Nucleus accumbens (tissue), 56 donors: ENCODE results near the gene KRTAP5-11.
"Not testable (repeated sequence)": the region's sequence is repeated elsewhere in the genome, so short reads cannot be mapped to it uniquely, and the experiment has no call there.

Source experiments
- DNase-seq, 56 donors: peaks; one replicate each; lab custom pipeline; 2025; lab: John Stamatoyannopoulos, UW

Gene KRTAP5-11

DNA sequence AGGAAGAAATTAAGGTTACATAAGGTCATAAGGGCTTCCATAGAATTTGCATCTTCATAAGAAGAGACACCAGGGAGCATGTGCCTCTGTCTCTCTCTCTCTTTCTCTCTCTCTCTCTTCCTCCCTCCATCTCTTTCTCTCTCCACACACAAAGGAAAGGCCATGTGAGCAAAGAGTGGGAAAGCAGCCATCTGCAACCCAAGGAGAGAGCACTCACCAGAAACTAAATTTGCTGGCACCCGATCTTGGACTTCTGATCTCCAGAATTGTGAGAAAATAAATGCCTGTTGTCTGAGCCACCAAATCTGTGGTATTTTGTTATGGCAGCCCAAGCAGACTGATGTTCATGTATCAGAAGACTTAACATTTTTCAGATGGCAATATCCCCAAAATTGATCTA, 23.7 kb downstream of the KRTAP5-11 start:
- DNase-seq = peak in 8 of 56 donors; percentile 5 to 44 (median 10)

DNA sequence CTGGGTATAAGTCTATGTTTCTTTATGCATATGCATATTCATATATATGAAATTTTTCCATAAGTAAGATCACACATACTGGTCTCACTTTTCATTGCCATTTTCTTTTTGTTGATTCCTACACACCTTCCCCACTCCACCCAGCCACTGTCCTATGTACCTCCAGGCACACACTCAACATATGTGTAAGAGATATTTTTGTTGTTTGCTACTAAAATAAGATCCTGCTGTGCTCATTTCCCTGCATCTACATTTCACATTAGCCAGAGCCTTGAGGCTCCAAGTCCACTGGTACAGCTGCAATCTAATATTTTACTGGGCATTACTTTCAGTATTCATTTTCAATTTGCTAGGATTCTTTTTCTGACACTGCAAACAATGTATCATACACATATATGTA, 25.4 kb downstream of the KRTAP5-11 start:
- no peak for DNase-seq

DNA sequence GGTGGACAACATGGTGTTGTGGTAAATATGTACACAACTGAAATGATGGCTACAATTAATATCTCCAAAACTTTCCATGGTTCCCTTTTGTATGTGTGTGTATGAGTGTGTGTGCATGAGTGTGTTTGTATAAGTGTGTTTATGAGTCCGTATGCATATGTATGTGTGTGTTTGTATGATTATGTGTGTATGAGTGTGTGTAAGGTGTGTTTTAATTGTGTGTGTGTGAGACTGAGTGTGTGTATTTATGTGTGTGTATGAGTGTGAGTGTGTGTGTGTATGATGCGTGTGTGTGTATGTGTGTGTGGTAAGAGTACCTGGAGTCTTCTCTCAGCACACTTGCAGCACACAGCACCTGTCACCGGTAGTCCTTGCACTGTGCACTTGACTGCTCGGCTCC, 26.7 kb downstream of the KRTAP5-11 start:
- DNase-seq = no peak

DNA sequence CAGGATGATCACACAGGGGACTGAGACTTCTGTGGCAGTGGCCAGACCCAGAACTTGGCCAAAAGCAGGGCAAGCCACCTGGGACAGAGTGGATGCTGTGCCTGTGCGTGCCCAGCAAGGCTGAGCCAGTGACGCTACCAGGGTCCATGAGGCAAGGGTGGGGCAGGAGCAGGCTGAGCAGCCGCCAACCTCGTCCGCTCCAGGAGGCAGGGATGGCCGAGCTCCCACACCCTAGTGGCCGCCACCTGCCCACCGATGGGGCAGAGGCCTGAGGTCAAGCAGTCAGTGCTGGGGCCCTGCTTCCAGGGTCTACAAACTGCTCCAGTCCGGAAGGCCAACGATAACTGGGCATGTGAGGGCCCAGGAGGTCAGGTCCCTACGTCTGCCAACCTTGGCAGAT, 27.2 kb downstream of the KRTAP5-11 start:
- no peak for DNase-seq

DNA sequence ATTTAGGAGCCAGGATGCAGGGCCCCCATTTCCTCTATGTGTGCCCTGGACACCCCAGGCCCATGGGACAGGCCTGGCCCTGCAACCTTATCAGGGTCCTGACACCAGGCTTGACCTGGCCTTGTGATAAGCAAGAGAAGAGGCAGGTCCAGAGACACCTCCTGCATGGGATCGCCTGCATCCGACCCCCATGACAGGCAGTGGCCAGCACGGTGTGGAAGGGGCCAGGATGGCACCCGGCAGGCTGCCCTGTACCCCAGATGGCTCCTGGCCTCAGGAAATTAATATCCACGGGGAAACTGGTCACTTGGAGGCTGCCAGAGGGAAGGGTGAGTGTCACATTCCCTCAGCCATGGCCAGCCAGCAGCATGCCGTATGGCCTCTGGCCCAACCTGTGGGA, 27.7 kb downstream of the KRTAP5-11 start:
- no peak for DNase-seq

DNA sequence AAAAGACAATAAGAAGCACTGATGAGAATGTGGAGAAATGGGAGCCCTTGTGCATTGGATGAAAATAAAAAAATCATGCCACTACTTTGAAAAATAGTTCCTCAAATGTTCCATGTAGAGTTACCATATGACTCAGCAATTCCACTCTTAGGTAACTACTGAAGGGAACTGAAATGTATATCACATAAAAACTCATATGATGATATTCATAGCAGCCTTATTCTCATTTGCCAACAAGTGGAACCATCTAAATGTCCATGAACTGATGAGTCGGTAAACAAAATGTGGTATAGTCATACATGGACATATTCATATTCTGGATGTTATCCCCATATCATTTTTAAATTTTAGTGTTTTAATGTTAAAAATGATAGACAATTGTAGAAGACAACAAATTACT, 31.0 kb downstream of the KRTAP5-11 start:
- no peak for DNase-seq

DNA sequence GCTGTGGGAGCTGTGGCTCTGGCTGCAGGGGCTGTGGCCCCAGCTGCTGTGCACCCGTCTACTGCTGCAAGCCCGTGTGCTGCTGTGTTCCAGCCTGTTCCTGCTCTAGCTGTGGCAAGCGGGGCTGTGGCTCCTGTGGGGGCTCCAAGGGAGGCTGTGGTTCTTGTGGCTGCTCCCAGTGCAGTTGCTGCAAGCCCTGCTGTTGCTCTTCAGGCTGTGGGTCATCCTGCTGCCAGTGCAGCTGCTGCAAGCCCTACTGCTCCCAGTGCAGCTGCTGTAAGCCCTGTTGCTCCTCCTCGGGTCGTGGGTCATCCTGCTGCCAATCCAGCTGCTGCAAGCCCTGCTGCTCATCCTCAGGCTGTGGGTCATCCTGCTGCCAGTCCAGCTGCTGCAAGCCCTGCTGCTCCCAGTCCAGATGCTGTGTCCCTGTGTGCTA, 33.9 kb downstream of the KRTAP5-11 start:
- no peak for DNase-seq

DNA sequence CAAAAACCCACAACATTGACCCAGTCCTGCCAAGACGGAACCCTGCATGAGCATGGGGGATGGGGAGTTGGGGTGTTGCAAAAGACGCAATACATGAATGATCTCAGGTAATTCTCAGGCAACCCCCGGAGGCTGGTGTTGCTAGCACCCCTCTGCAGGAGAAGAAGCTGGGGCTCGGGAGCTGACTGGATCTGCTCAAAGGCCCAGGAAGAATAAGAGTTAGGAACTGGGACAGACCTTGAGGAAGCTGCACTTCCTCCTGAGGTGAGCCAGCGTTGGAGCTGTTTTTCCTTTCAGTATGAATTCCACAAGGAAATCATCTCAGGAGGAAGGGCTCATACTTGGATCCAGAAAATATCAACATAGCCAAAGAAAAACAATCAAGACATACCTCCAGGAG, 34.6 kb downstream of the KRTAP5-11 start, which contains the start of gene KRTAP5-9:
Gene KRTAP5-9 (plus strand): TSS at position 301 of the 400 bp plus-strand sequence. CDS start 238 bp downstream, outside the sequence.
- DNase-seq = no peak

DNA sequence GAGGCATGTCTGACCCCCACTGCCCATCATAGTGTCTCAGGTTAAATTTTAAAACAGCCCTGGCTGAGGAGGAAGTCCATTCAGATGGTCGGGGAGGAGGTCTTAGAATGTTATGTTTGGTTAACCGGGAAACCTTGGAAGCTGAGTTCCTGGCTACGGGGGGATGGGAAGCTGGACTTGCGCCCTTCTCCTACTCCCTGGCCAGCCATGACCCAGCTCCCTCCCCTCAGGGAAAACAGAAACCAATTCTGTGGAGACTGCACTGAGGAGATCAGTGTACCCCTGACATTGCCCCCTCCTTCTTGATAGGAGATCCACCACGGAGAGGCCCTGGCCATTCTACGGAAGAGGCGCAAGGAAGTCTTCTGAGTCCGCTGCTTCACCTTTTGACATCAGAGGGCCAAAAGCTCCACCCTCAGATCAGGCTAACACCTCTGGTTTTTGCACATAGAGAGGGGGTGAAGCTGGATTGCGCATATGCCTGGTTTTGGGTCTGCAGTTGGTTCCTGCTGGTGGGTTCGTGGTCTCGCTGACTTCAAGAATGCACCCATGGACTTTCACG, 37.2 kb downstream of the KRTAP5-11 start:
- no peak for DNase-seq

DNA sequence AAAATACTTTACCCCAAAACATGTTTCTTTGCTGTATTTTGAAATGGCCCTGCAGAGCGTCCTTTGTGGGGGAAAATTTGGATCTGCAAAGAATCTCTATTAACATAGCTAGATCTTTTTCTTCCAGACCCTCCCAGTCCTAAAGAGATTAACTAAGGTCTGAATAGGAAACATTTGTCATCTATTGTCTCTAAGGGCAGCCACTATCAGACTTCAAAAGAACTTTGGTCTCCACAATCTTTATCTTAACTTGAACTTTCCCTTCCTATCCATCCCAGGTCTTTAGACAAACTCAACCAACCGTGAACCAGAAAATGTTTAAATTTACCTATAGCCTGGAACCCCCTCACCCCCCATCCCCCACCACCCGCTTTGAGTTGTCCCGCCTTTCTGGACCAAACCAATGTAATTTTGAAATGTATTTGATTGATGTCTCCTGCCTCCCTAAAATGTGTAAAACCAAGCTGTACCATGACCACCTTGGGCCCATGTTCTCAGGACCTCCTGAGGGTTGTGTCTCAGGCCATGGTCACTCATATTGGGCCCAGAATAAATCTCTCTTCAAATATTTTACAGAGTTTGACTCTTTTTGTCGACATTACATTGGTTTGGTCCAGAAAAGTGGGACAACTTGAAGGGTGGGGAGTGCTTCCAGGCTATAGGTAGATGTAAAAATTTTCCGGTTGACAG, 38.0 kb downstream of the KRTAP5-11 start:
- no peak for DNase-seq

DNA sequence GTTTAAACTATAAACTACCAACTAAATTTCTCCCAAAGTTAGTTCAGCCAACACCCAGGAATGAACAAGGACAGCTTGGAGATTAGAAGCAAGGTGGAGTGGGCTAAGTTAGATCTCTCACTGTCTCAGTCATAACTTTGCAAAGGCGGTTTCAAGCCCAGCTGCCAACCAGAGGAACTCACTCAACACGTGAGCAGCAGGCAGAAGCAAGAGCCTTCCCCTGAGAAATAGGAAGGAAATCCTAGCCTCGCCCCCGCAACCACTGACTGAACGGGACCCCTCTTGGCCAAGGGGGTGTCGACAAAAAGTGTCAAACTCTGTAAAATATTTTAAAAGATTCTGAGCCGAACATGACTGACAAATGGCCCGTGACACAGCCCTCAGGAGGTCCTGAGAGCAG, 38.8 kb downstream of the KRTAP5-11 start:
- no peak for DNase-seq

DNA sequence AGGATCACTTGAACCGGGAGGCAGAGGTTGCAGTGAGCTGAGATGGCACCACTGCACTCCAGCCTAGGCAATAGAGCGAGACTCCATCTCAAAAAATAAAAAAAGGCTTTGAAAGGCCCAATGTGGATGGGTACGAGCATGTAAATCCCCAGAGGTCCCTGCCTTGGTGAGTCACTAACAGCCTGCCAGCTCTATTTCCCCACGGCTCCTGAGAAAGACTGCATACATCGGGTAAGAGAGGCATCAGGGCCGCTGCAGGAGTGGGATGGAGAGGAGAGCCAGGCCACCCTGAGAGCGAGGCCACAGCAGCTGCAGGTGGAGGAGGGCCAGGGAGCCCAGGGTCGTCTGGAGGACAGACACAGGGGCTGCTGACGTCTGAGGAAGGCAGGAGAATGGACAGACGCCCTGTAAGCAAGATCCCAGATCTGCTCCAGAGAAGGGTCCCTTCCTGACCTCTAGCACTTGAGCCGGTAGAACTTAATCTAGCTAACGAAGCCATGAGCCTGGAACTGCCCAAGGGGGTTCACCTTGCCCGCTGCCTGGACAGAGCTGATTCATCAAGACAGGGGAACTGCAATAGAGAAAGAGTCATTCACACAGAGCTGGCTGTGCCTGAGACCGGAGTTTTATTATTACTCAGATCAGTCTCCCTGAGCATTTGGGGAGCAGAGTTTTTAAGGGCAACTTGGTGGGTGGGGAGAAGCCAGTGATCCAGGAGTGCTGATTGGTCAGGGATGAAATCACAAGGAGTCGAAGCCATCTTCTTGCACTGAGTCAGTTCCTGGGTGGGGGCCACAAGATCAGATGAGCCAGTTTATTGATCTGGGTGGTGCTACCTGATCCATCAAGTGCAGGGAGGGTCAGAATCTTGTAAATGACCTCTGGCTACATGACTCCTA, 39.5 kb downstream of the KRTAP5-11 start:
- no peak for DNase-seq

DNA sequence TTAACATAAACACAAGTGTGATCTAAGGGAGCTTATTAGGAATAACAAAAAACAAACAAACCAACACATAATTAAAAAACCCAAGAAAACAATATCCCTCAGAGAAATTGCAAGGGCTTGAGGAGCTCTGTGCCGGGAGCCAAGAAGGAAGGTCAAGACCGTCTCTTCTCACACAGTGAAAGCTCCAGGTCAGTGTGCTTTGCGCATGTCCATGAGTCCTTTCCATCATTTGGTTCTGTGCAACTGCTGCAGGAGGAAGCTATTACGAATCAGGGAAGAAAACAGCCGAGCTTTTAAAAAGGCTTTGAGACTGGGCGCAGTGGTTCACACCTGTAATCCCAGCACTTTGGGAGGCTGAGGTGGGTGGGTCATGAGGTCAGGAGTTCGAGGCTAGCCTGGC, 40.3 kb downstream of the KRTAP5-11 start:
- DNase-seq = no peak

DNA sequence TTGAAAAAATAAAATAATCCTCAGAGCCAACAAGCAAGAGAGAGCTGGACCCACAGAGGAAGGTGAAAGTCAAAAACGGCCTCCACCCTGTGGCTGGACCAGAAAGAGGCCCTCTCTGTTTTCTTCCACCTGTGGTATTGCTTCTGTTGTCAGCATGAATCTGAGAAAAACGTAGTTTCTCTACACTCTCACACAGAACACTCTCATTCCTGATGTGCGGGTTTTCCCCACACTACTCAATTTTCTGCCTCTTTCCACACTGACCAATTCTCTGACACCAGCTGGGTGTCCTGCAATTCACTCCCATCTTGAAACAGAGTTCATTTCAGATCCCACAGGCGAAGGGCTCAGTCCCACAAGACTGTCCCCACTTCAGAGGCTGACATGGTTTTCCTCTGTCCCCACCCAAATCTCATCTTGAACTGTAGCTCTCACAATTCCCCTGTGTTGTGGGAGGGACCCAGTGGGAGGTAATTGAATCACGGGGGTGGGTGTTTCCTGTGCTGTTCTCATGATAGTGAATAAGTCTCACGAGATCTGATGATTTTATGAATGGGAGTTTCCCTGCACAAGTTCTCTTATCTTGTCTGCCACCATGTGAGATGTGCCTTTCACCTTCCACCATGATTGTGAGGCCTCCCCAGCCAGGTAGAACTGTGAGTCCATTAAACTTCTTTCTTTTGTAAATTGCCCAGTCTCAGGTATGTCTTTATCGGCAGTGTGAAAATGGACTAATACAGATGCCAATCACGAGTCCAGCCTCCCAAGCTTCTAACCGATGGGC, 42.0 kb downstream of the KRTAP5-11 start:
- not testable (repeated sequence) for DNase-seq

DNA sequence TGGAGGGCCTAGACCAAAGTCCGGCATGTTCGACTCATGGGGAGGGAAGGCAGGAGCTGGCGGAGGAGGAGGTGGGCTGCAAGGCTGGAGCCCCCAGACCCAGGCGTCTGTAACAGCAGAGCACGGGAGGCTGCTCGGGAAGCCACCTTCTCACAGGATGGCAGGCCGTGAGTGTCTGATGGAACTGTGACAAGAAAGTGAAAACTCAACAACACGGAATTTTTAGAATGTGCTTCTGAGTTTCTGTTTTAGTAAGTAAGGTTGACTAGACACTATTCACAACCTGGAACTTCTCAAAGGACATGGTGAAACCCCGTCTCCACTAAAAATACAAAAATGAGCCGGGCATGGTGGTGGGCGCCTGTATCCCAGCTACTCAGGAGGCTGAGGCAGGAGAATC, 42.7 kb downstream of the KRTAP5-11 start:
- DNase-seq = not testable (repeated sequence)

DNA sequence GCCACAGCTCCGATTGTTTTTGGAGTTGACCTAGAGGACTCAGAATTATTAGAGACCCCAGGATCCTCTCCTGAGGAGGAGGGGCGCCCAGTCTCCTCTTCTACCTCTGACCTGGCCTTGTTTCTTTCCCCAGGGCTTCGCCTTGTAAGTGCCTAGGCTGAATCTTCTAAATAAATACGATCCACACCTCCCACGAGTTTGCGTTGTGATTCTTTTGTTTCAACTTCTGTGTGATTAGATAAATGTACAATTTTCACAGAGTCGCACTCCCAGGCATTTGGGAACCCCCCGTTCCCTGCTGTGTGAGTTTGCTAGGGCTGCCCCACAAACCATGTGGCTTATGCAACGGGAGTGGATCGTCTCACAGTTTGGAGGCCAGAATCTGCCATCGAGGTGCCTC, 43.7 kb downstream of the KRTAP5-11 start:
- DNase-seq = no peak

DNA sequence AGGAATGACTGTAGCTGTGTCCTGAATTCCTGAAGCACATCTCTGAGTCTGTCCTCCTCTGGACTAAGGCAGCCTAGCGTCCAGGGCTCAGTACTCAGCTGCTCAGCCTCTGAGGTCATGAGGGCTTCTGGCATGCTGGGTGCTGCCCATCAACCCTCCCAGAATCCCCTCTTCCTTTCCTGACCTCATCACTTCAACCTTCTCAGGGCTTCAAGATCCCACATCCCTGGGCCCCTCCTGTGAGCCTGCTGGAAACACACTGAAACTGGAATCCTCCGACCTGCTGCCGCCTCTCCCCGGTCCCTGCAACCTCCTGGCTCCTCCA, 44.0 kb downstream of the KRTAP5-11 start:
- DNase-seq = no peak

DNA sequence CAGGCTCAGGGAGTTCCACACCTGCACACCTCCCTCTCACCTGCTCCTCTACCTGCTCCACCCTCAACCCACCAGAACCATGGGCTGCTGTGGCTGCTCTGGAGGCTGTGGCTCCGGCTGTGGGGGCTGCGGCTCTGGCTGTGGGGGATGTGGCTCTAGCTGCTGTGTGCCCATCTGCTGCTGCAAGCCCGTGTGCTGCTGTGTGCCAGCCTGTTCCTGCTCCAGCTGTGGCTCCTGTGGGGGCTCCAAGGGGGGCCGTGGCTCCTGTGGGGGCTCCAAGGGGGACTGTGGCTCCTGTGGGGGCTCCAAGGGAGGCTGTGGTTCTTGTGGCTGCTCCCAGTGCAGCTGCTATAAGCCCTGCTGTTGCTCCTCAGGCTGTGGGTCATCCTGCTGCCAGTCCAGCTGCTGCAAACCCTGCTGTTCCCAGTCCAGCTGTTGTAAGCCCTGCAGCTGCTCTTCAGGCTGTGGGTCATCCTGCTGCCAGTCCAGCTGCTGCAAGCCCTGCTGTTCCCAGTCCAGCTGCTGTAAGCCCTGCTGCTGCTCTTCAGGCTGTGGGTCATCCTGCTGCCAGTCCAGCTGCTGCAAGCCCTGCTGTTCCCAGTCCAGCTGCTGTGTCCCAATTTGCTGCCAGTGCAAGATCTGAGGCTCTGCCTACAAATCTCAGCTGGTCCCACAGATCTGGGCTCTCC, 44.6 kb downstream of the KRTAP5-11 start, which contains the start of gene KRTAP5-8:
Gene KRTAP5-8 (plus strand): TSS at position 49 of the 689 bp plus-strand sequence. CDS start 31 bp downstream, at position 80.
- DNase-seq = not testable (repeated sequence)

DNA sequence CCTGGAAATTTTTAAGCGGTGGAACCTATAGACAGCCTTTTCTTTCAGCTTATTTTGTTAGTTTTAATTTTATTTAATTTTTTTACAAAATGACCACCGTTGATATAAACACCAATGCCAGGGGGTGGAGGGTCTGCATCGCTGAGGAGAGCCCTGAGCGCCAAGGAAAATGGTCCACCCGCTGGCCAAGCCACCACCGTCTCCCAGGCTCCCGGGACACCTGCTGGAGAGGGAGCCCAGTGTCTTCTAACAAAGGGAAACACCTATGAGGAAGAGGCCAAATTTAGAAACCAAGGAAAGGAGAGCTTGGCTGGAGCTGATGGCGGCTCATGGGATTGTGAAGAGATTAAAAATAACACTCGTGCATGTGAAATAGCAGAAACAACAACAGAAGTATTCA, 45.1 kb downstream of the KRTAP5-11 start:
- DNase-seq = no peak

DNA sequence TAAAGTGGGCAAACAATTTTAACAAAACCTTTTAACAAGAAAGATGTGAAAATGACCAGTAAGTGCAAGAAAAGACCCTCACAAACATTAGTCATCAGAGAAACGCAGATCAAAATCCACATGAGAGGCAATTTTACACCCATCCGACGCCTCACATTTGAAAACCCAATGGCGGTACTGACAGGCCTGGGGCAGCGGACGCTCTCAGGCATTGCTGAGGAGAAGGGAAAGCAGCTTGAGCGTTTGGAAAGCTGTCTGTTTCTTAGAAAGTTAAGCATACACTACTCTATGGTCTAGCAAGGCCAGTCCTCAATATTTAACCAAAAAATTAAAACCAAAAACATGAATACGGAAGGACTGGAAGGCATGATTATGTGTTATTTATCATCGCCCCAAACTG, 46.9 kb downstream of the KRTAP5-11 start:
- DNase-seq = no peak
